SW480 (cell line): ENCODE measurements around the gene CHRNG.

ENCODE experiments used
- DNase-seq: peaks from one replicate; pipeline ENCODE4 v3.0.0-alpha.2; 2016; ENCODE audit warnings: low spot score

CHRNG gene, protein sequence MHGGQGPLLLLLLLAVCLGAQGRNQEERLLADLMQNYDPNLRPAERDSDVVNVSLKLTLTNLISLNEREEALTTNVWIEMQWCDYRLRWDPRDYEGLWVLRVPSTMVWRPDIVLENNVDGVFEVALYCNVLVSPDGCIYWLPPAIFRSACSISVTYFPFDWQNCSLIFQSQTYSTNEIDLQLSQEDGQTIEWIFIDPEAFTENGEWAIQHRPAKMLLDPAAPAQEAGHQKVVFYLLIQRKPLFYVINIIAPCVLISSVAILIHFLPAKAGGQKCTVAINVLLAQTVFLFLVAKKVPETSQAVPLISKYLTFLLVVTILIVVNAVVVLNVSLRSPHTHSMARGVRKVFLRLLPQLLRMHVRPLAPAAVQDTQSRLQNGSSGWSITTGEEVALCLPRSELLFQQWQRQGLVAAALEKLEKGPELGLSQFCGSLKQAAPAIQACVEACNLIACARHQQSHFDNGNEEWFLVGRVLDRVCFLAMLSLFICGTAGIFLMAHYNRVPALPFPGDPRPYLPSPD

DNA sequence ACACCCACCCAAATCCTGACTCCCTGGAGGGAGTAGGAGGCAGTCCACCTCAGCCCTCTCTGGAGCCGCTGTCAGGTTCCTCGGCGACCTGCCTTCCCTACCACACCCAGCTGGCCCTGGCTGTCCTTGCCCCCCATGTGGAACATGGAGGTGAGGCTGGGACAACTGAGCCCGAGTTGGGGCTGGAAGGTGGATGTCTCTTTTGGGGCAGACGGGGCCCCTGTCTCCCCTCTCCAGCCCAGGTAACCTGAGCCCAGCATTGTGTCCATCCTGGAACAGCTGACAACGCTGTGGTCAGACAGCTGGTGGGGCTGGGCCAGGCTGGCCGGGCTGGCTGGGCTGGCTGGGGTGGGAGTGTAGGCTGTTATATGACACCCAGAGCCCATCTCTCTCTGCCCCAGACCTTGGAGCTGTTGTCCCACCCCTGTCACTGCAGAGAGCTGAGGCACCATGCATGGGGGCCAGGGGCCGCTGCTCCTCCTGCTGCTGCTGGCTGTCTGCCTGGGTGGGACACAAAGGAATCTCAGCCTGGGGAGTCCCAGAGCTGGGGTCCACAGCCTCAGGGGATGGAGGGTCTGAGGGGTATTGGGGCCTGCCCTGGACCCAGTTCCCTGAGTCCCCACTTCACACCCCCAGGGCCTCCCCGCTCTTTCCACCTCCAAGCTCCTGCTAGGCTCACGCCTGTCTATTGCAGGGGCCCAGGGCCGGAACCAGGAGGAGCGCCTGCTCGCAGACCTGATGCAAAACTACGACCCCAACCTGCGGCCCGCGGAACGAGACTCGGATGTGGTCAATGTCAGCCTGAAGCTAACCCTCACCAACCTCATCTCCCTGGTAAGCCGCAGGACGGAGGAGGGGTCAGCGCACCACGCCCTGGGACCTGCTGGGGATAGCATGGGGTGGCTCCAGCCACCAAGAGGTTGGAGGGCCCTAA is at the start of gene CHRNG:
Gene CHRNG, plus strand, starts transcription at position 395 of the 934 bp plus-strand sequence. Its CDS starts 56 bp downstream, at position 451.
- no peak for DNase-seq

DNA sequence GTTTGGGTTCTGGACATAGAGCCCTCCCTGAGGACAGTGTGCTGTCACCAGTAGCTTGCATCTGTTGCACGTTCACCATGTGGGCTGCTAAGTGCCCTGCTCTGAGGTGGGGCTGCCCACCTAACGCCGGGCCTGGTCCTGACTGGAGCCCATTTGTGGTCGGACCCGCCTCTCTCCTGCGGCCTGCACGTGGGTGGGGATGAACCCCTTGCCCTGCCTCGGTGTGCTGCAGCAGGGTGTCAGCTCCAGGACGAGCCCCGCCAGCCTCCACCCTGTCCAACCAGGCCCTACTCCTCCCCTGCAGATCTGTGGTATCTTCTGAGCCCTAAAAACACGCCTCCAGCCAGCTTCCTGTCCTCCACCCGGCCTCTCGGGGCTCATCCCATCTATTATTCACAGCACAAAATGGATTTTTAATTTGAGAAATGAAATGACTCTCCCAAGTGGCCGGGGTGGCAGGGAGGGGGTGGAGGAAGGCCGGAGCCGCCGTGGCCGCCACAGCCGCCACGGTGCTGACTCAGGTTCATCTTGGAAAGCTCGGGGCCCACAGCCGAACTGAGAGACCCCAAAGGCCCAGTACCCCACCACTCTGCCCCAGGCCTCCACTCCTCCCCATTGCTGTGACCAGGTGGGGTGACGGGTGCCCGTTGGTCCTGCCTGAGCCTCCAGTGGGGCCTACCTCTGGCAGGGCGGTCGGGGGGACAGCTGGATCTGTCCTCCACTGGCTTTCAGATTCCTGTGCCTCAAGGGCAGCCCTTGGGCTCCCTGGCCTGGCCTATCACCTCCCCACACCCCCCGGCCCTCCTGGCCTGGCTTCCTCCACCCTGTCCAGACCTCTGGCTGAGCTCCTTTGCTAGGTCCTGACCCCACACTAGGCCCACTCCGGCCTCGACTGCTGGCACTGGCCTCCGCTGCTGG is 49.0 kb upstream of the CHRNG start:
- no peak for DNase-seq

DNA sequence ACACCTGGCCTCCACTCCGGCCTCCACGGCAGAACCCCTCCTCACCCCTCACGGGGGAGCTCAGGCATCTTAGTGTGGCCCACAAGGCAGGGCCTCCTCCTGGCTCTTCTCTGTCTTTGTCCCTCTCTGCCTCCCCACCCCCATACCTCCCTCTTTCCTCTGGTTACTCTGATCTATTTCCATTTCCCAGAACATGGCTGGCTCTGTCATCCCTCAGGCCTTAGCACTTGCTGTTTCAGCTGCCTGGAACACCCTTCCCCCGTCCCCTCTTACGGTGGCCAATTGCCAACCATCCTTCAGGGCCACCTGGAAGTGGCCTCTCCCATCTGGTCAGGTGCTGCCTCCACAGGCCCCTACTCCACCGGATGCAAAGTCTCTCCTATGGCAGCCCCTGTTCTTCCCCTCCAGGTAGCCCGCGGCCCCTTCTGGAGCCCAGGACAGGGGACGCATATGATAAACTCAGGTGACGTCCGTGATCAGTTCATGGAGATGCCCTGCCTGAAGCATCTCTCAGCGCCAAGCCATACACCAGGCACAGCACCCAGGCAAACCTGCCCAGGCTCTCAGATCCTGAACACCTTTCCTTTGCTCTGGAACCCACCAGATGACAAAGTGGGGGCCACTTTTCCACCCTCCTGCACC is 48.2 kb upstream of the CHRNG start:
- DNase-seq = no peak

DNA sequence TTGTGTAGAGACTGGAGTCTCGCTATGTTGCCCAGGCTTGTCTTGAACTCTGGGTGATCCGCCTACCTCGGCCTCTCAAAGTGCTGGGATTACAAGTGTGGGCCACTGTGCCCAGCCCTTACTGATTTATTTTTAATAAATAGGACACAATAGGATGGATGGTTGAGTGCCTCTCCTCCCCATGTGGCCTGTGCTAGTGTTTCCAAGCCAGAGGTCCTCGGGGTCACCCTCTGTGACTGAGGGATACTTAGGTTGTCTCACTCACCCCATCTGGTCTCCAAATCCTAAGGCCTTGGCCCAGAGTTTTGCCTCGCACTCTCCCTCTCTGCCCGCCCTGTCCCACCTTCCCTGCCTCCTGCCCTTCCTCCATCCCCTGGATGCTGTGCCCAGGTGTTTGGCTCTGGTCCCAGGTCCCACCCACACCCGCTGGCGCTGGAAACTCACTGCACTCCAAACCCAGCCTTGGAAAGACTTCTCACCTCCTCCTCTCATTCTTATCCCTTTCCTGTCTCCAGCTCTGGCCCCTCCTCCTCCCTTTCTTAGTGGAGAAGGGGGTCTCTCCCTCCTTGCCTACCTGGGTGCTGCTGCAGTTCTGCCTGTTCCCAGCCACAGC is 47.1 kb upstream of the CHRNG start:
- DNase-seq = no peak

DNA sequence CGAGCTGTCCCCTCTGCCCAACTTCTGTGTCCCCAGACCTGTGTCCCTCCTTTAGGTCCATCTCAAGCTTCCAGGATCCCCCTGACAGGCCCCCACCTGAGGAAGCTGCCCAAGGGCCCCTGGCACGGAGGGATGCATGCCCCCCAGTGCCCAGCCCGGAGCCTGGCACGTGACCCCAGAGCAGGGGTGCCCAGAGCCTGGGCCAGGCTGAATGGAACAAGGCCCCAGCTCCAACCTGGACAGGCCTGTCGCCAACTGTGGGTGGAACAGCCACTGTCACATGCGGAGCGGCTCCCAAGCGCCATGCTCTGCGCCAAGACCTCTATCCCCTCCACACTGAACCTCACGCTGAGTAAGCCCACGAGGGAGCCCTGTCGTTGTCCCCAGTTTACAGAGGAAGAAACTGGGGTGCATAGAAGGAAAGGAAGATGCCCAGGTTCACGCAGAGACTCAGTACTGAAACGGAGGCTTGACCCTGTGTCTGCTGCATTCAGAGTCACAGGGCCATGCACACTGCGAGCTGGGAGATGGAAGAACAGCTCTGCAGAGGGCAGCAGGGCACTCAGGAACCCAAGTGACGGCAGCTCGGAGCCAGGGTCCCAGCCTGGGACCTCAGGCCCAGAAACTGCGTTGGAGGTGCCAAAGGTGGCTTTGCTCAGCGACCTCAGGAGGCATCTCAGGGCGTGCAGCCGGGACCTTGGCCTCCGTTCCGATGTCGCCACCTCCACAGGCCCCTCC is 46.4 kb upstream of the CHRNG start:
- DNase-seq = no peak

DNA sequence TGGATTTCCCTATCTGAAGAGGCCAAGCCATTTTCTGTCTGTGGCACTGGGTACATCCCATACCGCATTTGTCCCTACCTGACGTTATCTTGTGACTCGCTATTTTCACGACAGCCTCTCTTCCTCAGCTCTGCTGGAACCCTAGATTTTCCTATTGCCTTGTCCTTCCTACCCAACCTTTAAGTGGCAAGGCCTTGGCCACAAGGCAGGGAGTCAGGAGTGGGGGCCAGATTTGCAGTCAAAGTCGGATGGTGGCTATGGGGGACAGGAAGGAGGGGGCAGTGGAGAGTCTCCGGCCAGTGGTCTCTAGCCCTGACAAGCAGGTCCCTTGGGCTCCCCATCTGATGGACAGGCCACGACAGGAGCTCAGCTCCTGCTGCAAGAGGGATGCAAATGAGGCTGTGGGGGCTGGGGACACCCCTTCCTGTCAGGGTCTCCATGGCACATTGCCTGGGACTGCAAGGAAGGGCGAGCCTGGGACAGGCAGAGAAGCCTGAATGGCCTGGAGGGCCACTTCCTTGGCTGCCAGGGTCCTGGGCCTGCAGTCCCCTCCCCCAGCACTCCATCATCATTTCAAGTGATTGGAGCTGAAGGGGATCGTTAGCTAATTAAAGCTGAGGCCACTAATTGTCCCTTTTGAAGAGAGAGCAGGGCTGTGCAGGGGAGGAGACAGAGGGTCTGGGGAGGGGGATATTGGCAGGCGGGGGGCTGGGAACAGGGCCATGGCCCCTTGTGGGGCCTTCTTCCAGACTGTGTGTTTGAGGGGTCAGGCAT is 45.6 kb upstream of the CHRNG start:
- DNase-seq = no peak

DNA sequence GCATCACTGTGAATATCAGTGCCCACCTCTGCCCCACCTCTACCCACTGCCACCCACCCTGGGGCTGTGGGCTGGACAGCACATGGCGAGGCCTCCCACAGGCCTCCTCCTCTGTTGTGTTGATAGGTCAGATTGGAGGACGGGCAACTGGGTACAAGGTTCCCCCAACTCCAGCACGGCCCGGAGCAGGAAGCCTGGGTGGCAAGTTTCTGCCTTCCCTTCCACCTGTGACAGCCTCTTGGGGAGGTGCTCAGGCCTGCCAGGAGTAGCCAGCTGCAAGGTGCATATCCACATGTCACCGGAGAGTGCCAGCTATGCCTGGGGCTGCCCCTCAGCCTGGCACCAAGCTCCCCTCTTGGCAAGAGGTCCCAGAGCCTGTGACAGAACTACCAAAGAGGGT is 45.0 kb upstream of the CHRNG start:
- no peak for DNase-seq

DNA sequence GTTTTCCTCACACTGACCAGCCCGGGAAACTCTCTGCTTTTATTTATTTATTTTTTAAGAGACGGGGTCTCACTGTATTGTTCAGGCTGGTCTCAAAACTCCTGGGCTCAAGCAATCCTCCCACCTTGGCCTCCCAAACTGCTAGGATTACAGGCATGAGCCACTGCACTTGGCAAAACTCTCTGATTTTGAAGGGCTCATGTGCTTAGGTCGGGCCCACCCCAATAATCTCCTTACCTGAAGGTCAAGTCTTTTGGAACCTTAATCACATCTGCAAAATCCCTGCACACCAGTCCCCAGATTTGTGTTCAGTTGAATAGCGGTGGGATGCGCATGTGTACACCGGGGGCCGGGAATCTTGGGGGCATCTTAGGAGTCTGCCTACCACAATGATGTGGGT is 44.2 kb upstream of the CHRNG start:
- no peak for DNase-seq

DNA sequence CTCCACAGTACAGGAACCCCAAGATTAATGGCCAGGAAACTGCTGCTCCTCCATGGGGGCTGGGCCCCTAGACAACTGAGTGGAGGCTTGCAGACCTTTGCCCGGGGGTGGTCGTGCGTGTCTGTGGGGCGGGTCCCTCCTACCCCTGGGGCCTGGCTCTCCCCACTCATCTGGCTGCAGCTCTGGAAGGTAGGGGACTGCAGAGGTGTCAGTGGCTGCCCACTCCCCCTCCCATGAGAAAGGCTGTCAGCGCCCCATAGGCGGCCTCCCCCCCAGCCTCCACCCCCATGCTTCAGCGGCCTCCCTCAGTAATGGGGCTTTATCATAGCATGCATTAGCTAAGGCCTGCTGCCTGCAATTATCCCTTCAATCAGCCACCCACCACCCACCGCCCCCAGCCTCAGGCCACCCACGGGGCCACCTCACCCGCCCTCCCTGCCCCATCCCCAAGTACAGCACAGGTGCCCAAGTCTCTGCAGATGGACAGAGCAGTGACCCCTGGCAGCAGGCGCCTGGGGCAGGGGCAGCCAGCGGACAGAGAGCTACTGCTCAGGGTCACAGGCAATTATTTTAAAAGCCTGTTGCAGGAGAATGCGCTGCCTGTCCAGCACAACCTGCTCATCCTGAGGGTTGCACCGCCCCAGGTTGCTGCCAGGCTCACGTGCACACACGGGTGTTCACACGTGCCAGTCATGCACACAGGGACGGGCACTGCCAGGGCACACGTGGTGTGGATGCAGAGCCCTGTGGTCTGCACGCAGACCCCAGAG is 42.8 kb upstream of the CHRNG start:
- DNase-seq = no peak

DNA sequence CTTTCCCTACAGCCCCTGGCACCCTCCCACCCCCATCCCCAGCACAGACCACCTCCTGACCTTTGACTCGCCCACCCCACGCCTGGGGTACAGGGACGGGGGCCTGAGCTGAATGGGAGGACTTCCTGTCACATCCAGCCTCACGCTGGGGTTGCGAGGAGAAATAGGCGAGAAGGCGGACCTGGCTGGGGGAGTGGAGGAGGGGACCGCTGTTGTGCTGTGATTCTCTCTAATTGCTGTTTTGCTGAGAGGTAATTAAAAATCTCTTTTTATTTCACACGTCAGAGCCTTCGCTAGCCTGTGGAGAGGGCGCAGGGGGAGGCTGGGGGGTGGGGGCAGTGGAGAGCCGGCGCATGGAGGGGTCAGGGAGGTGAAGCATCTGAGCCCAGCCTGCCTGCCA is 42.1 kb upstream of the CHRNG start:
- no peak for DNase-seq

DNA sequence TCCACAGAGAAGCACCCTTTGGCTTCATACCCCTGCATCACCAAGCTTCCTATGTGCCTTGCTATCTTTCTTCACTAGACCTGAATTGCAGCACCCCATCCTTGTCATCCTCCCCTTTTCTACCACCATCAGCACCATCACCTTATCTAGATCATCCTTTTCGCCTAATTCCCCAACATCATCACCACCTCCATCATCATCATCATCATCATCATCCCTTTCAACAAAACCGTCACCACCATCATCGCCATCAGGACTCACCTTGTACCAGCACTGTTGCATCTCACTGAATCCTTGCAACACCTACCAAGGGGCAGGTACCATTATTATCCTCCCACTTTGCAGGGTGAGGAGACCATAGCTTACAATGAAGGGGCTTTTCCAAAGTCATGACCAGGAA is 41.0 kb upstream of the CHRNG start:
- no peak for DNase-seq

DNA sequence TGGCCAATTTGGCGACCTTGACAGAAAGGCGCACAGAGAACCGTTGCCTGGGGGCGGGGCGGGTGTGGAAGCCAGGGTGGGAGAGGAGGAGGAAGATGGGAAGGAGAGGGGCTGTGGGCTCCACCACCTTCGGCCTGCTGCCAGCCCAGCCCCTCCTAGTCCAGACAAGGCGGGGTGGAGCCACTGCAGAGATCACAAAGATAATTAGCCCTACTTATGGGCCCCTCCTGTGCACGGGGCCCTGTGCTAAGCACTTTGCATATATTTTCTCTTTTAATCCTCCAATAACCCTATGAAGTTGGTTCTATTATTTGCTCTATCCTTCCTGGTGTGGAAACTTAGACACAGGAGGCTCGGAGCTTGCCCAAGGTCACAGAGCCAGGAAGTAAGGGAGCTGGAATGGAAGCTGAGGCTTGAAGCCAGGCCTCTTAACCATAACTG is 38.1 kb upstream of the CHRNG start:
- DNase-seq = no peak

DNA sequence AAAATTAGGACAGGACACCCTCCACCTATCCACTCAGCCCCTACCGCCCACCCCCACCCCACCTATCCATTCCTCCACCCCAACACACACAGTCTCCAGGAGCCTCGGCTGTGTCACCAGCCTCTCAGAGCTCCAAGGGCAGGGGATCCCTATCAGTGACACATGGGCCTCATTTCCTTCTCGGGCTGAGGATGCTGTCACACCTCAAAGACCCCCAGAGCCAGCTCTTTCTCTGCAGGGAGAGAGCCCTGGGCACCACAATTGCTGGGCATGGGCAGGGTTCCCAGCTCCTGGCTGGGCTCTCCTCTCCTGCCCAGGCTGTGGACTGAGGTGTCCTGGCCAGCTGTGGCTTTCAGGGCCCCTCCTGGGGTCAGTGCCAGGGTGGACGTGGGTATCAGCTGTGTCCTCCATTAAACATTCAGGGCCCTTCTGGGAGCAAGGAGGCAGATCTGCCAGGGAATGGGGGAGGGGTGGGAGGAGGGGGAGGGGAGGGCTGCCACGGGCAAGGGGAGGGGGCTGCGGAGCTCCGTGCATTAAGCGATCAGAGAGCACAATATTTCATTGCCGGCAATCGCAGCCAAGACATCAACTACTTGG is 37.6 kb upstream of the CHRNG start:
- no peak for DNase-seq

DNA sequence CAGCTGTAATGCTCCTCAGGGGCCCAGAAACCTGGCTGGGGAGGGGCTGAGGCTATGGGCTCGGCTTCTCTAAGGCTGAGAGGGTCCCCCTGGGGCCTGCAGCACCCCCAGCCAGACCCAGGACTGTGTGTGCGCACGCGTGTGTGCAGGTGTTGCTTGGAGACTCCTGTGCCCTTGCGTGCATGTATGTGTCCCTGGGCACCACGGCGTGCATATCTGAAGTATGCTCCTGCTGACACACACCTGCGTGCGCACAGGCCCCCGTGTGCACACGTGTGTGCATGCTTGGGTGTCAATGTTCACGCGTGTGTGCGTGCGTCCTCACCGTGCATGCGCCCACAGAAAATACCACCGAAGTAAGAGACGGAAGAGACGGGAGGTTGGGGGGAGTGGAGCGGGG is 37.0 kb upstream of the CHRNG start:
- DNase-seq = no peak

DNA sequence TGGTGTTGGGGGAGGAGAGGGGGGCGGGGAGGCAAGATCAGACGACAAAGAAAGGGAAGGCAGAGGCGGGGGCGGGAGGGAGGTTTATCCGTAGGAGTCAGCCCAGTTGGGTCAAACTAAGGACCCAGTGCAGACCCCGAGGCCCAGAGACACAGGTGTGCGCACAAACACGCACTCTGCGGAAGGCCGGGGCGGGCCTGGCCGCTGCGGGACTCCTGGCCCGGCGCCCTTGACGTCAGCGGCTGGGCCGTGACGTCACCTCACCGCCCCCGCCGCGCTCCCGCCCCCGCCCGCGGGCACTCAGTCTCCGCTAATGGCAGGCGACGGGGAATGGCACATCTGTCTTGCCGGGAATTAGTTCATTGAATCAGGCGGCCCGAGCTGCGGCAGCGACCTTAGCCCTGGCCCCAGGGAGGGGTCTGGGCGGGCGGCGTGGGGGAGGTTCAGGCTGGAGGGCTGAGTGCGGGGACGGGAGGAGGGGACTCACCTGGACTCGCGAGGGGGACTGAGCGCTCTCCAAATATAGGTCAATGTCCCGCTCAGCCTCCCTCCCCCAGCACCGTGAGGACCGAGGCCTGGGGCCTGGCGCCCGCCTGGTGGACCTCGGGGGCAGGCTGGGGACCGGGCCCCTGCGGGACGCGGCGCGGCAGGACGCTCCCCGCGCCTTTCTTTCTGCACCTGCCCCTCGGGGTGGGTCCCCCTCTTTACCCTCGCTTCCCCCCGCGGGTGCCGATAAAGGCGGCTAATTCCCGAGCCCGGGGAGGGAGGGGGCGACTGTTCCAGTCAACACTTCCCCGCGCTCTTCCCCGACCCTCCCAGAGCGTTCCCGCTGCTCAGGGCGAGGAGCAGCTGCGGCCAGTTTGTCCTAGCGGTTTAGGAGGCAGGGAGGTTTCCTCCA is 36.3 kb upstream of the CHRNG start:
- no peak for DNase-seq

DNA sequence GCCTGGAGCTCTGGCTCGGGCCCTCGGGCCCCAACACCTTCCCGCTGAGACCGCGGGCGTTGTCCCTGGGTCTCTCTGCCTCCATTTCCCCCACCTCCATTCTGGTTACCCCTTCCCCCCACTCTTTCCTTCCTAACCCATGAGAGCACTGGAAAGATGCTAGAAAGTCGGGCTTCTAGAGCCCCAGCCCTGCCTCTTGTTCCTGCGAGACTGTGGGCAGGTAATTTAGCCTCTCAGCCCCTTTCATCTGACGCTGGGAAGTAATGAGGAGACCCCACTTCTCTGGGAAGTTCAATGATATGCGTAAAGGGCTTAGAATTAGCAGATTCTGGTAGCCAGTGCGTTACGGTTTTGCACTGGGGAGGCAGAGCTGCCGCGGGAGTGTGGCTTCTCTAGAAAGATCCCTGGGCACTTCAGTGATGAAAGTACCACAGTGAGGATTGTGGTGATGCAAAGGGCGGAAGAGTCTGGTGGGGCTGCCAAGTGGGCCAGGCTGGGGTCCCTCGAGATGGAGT is 35.6 kb upstream of the CHRNG start:
- no peak for DNase-seq

DNA sequence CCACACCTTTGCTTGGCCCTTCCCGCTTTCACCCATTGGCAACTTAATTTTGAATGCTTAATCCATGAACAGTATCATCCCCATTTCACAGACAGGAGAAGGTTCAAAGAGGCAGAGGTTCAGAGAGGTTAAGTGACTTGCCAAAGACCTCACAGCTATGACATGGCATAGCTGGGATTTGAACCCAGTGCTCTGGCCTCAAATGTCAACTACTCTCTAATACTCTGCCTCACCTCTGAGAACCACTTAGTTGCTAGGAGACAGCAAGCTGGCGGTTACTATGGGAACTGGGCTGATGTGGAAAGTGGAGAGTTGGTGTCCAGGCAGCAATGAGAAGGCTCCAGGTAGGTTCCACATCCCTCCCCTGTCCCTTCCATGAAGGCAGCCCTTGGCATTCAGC is 35.1 kb upstream of the CHRNG start:
- no peak for DNase-seq
